Heart right ventricle (tissue), 16 donors: ENCODE results near the gene HOXB9. TPM values are rescaled to one million over a fixed set of nuclear protein-coding genes. Genes with fewer than 3 reads are reported as not detected.

Source experiments
- ATAC-seq, 8 donors: fragments of 200-7000 bp; cut with Tn5 transposase; one replicate each; pipeline ENCODE4 v1.9.1; 2020; ENCODE audit warnings: mild to moderate bottlenecking in 8 of 8, moderate library complexity in 8 of 8, moderate number of reproducible peaks in 1 of 8
- DNase-seq, 2 donors: peaks; one replicate each; pipeline ENCODE4 v3.0.0-alpha.2; 2020
- H3K27ac ChIP-seq, 10 donors: fragments of 200-600 bp; sonication (generic) in 2 of 10; one replicate each; pipeline versions ENCODE4 v1.5.0 to v1.8.0; 2020 to 2022; ENCODE audit warnings: mild to moderate bottlenecking in 3 of 10
- H3K27me3 ChIP-seq, 7 donors: fragments of 200-600 bp; one replicate each; pipeline ENCODE4 v1.8.0; 2021 to 2022; ENCODE audit warnings: mild to moderate bottlenecking in 2 of 7
- H3K36me3 ChIP-seq, 9 donors: fragments of 200-600 bp; sonication (generic) in 1 of 9; one replicate each; pipeline versions ENCODE4 v1.5.0 to v1.8.0; 2020 to 2022; ENCODE audit warnings: mild to moderate bottlenecking in 2 of 9
- H3K4me1 ChIP-seq, 9 donors: fragments of 200-600 bp; sonication (generic) in 1 of 9; one replicate each; pipeline versions ENCODE4 v1.5.0 to v1.8.0; 2020 to 2022; ENCODE audit warnings: mild to moderate bottlenecking in 4 of 9
- H3K4me3 ChIP-seq, 10 donors: fragments of 200-600 bp; sonication (generic) in 2 of 10; one replicate each; pipeline versions ENCODE4 v1.5.0 to v1.8.0; 2020 to 2022; ENCODE audit warnings: mild to moderate bottlenecking in 7 of 10, moderate library complexity in 2 of 10
- H3K9me3 ChIP-seq, 11 donors: fragments of 200-600 bp in 10 of 11; sonication (generic) in 2 of 11; one replicate each; pipeline versions ENCODE4 v1.5.0 to v1.8.0; 2013 to 2022; ENCODE audit warnings: mild to moderate bottlenecking in 2 of 11, control low read depth in 1 of 11, moderate library complexity in 1 of 11
- WGBS, 2 donors: extraction: QIAGEN DNeasy Blood & Tissue Kit; methylation state at CpG; one replicate each; pipeline ENCODE4 v1.1.7; 2013; ENCODE audit warnings: inconsistent platforms in 1 of 2; 5-methylcytosine and 5-hydroxymethylcytosine counted together
- intact Hi-C, 10 donors: fragments of 100-400 bp; cut with DNase I; formaldehyde crosslinking; loops; one replicate each; pipeline versions ENCODE4 v1.11.1 to v1.14.2; 2022
- polyA plus RNA-seq, 2 donors: library from polyadenylated mRNA; stranded (reverse); fragments of 200-250 nt; gene quantifications; one replicate each; pipeline ENCODE4 v1.2.3, GENCODE V29; 2013
- total RNA-seq, 10 donors: library from RNA; stranded (reverse); fragmentation: NEBNext Ultra II Directional in 3 of 10; extraction: Animal tissue kit (Norgen Biotek cat#: 25700) in 3 of 10; gene quantifications; one replicate each; pipeline versions ENCODE4 v1.2.1 to v1.2.4, GENCODE V29; 2021 to 2023
- TF ChIP-seq, protein P1 (sequence below), 9 donors: fragments of 200-600 bp; sonication (generic) in 2 of 9; IDR thresholded peaks; one replicate each; pipeline versions ENCODE4 v1.5.0 to v1.8.0; 2021 to 2022; ENCODE audit warnings: antibody characterized with exemption in 9 of 9, mild to moderate bottlenecking in 5 of 9, moderate library complexity in 1 of 9
- donor health status: Arrhythmogenic right ventricular cardiomyopathy.
- donor health status: ischemic (EF 13 %, LVEDD 7.1; RV severe dilation, severe dysfunction).
- donor health status: healthy with polysubstance abuse.
- donor health status: DM: no; HTN: yes; CAD: no.
- donor health status: DM: no; HTN: no; CAD: no.
- donor health status: ischemic (EF 25% LVEDD 6.9; RV normal size, moderate dysfunction).
- donor health status: ischemic (EF 25% LVEDD 5.7; RV mildly dilated, moderate dysfunction).
- donor health status: healthy.
- donor health status: DM: yes; HTN: yes; CAD: no.
- donor health status: Ischemic cardiomyopathy.
- donor health status: ischemic (EF 35%, LVEDD 5.7; RV mildly dilated, moderate dysfunction).
- donor health status: nonischemic (EF 11% LVEDD 7.7; RV severe dilation, severe dysfunction).
- donor health status: DM: yes; HTN: yes; CAD: no.
- donor health status: PGD.
- donor health status: ischemic (EF 29% LVEDD 5.4; RV normal size, mild dysfunction).
- donor health status: nonischemic (EF 23%, LVEDD 6.1; RV moderate dilation, normal function).

HOXB9 gene
- total and polyA plus RNA-seq, 12 donors = not detected

DNA sequence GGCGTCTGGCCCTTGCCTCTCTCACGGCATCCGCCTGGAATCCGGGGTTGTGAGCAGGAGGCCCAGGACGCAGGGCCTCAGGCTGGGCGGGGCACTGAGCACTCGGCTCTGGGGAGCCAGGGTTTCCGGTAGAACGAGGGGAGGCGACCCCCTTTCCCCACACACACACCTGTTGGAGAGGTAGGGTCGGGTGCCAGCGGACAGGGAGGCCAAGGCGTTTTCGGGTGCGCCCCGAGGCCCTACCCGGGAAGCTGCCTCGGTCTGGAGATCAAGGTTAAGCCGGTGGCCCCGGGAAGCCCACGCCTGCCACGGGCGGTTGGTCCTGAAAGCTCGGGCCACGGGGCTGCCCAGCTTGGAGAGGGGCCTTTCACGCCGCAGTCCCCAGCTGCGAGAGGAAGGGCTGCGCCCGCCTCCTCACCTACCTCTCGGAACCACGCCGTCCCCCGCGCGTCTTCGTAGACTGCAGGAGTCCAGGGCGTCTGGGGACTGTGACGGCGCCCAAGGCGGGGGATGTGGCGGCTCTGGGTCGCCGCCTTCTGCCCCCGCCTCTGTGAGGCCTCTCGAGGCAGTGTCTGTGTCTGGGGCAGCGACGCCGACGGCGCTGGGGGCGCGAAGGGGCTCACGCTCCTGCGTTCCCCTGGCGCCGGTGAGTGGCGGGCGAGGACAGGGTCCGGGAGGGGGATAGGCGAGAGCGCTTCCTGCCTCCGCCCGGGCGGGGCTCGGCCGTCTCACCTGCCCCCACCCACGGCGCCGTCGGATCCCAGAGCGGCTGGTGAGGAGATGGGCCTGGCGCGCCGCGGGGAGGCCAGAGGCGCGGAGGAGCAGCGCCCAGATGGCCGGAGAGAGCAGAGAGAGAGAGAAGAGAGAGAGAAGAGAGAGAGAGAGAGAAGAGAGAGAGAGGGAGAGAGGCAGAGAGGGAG, 20.3 kb upstream of the HOXB9 start:
- intact Hi-C loops = no loop called here
- TF ChIP-seq, protein P1, sequence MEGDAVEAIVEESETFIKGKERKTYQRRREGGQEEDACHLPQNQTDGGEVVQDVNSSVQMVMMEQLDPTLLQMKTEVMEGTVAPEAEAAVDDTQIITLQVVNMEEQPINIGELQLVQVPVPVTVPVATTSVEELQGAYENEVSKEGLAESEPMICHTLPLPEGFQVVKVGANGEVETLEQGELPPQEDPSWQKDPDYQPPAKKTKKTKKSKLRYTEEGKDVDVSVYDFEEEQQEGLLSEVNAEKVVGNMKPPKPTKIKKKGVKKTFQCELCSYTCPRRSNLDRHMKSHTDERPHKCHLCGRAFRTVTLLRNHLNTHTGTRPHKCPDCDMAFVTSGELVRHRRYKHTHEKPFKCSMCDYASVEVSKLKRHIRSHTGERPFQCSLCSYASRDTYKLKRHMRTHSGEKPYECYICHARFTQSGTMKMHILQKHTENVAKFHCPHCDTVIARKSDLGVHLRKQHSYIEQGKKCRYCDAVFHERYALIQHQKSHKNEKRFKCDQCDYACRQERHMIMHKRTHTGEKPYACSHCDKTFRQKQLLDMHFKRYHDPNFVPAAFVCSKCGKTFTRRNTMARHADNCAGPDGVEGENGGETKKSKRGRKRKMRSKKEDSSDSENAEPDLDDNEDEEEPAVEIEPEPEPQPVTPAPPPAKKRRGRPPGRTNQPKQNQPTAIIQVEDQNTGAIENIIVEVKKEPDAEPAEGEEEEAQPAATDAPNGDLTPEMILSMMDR (IDR thresholded peaks at IDR 0.05) = no peak
- Histone ChIP-seq H3K36me3 (no peaks in the 10 kb centered on the region), H3K27ac (no peak overlapping the region), H3K27me3 (peaks cover 33 to 99% (median 98%) of the 10 kb centered on the region in 7 donors), H3K9me3 (no peaks in the 10 kb centered on the region), H3K4me3 (peak overlapping the region in 2 of 10 donors; percentile 6 to 48), H3K4me1 (peaks cover 0 to 20% (median 4%) of the 10 kb centered on the region in 9 donors)
- DNase-seq (no peak), ATAC-seq (no peak)
- 1 to 2% methylated on average over 80 of the region's 80 CpGs for WGBS, 2 donors

GRCh38 chr17:48645639-48646182, 19.6 kb upstream of the HOXB9 start:
- intact Hi-C loops = no loop called here
- DNase-seq (no peak), ATAC-seq (no peak)
- Histone ChIP-seq H3K27me3 (peaks cover 39 to 100% (median 99%) of the 10 kb centered on the region in 7 donors), H3K36me3 (no peaks in the 10 kb centered on the region), H3K27ac (no peak overlapping the region), H3K4me1 (peaks cover 0 to 20% (median 4%) of the 10 kb centered on the region in 9 donors), H3K9me3 (no peaks in the 10 kb centered on the region), H3K4me3 (no peak overlapping the region)
- 12 to 19% methylated on average over 14 of the region's 14 CpGs for WGBS, 2 donors
- TF ChIP-seq, protein P1 (IDR thresholded peaks at IDR 0.05) = no peak

DNA sequence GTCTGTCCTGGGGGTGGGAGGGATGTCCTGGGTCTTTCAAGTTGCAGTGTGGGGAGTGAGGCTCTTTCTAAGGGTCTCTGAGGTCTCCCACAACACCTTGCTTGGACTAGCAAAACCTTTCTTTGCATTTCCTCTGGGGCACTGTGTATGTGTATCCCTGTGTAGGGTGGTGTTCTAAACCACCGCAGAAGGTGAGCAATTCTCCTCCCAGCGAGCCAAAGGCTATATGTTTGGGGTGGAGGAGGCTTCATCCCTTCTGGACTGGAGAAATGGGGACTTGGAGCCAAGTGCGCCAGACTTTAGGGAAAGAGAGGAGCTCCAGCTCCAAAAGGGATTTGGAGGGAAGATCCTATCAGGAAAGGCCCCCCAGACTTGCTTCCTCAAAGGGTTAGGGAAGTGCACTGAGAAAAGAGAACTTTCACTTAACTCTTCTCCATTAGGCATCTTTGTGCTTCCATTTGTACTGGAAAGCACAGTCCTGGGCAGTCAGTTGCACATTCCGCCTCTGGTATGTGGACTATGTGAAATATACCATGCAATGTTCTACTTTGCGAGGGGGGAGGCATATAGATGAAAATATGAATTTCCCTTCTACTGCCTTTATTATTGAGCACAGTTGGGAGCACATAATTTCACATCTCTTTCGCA, 18.9 kb upstream of the HOXB9 start:
- DNase-seq (no peak), ATAC-seq (no peak)
- TF ChIP-seq, protein P1 (IDR thresholded peaks at IDR 0.05) = no peak
- peaks cover 0 to 20% (median 4%) of the 10 kb centered on the region in 9 donors for H3K4me1 ChIP-seq
- no peaks in the 10 kb centered on the region for H3K36me3 ChIP-seq
- intact Hi-C loops = no loop called here
- WGBS, 2 donors = 23 to 25% methylated on average over 6 of the region's 6 CpGs
- no peak overlapping the region for H3K4me3 ChIP-seq
- no peaks in the 10 kb centered on the region for H3K9me3 ChIP-seq
- H3K27me3 ChIP-seq = peaks cover 39 to 100% (median 99%) of the 10 kb centered on the region in 7 donors
- H3K27ac ChIP-seq = no peak overlapping the region

DNA sequence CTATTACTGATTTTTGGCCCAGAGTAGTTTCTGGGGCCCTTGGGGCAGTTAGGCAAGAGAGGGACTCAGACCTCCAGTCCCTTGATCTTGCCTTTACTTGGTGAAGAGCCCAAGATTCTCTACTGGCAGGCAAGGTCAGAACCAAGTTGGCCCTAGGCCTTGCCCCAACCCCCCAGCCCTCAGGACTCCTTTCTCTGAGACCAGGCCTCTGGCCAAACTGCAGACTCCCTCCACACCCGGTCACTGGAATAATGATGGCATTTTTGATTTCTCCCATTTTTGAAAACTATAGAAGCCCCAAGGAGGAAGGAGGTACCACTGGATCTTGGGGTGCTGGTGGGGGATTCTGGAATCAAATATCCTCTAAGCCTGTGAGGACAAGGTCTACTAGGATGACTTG, 18.0 kb upstream of the HOXB9 start:
- intact Hi-C loops = no loop called here
- ATAC-seq (no peak), DNase-seq (no peak)
- peaks cover 0 to 20% (median 4%) of the 10 kb centered on the region in 9 donors for H3K4me1 ChIP-seq
- WGBS, 2 donors = 67 to 69% methylated on average over 1 of the region's 1 CpG
- H3K9me3 ChIP-seq = no peaks in the 10 kb centered on the region
- TF ChIP-seq, protein P1 (IDR thresholded peaks at IDR 0.05) = no peak
- H3K27ac ChIP-seq = no peak overlapping the region
- H3K4me3 ChIP-seq = no peak overlapping the region
- H3K36me3 ChIP-seq = no peaks in the 10 kb centered on the region
- peaks cover 41 to 100% (median 100%) of the 10 kb centered on the region in 7 donors for H3K27me3 ChIP-seq
